ENCODE measurements around the gene LSR. TPM values are rescaled to one million over a fixed set of nuclear protein-coding genes. Genes with fewer than 3 reads are reported as not detected.
A peak's percentile ranks its signal among the peaks of the same experiment; 100 is the strongest.
"Not testable (repeated sequence)": the region's sequence is repeated elsewhere in the genome, so short reads cannot be mapped to it uniquely, and the experiment has no call there.

LSR gene
- total RNA-seq, 3 donors from 2014 or later (not counting 1 experiment from before 2014, with no cell fraction given), result 3.4 to 6.9 (median 6.7) TPM

- no peak overlapping the region for H3K4me3 Mint-ChIP-seq
These were observed 15.9 kb upstream of the LSR start for GRCh38 chr19:35232912-35233311.

GRCh38 chr19:35236638-35237400, 12.0 kb upstream of the LSR start:
- no peaks in the 10 kb centered on the region for H3K9me3 ChIP-seq (ENCODE audit: control insufficient read depth, insufficient read depth, low read length)
- 70% methylated on average over 4 of the region's 6 CpGs for WGBS (ENCODE audit: insufficient coverage)
- ATAC-seq, result peak in 1 of 3 donors; percentile 37
- no peak overlapping the region for H3K27ac ChIP-seq (ENCODE audit: low read length)
- intact Hi-C loops (cut with micrococcal nuclease), result no loop called here
- H3K4me1 Mint-ChIP-seq, result peaks cover 14 to 21% of the 10 kb centered on the region in 2 donors
- peaks cover 7 to 8% of the 10 kb centered on the region in 2 donors for H3K27me3 Mint-ChIP-seq (ENCODE audit: low read depth in 2 of 2)
- H3K27ac Mint-ChIP-seq, result no peak overlapping the region
- no peak overlapping the region for H3K4me3 Mint-ChIP-seq
- peaks cover 5 to 8% of the 10 kb centered on the region in 2 donors for H3K9me3 Mint-ChIP-seq
- peak; percentile 7 to 62 for DNase-seq
- H3K4me1 ChIP-seq (ENCODE audit: control insufficient read depth, insufficient read depth, low read length), result peaks cover 3% of the 10 kb centered on the region
- H3K36me3 Mint-ChIP-seq, result peaks cover 11% of the 10 kb centered on the region
- no peak for TF ChIP-seq CTCF (IDR thresholded peaks at IDR 0.05)
- no peaks in the 10 kb centered on the region for H3K36me3 ChIP-seq (ENCODE audit: control insufficient read depth, insufficient read depth, low read length)
- H3K27me3 ChIP-seq (ENCODE audit: control insufficient read depth, insufficient read depth, low read length), result no peaks in the 10 kb centered on the region
- H3K4me3 ChIP-seq (ENCODE audit: low read length), result no peak overlapping the region

More at GRCh38 chr19:35232912-35233311, 15.9 kb upstream of the LSR start:
- TF ChIP-seq CTCF (IDR thresholded peaks at IDR 0.05), result no peak
- H3K36me3 Mint-ChIP-seq, result no peaks in the 10 kb centered on the region
- H3K27me3 Mint-ChIP-seq (ENCODE audit: low read depth in 2 of 2), result peaks cover 0 to 3% of the 10 kb centered on the region in 2 donors
- H3K27ac ChIP-seq (ENCODE audit: low read length), result no peak overlapping the region
- DNase-seq, result no peak
- no peaks in the 10 kb centered on the region for H3K9me3 ChIP-seq (ENCODE audit: control insufficient read depth, insufficient read depth, low read length)
- no peak overlapping the region for H3K4me3 ChIP-seq (ENCODE audit: low read length)
- ATAC-seq, result no peak
- H3K4me1 Mint-ChIP-seq, result peaks cover 0 to 7% of the 10 kb centered on the region in 2 donors
- no peaks in the 10 kb centered on the region for H3K36me3 ChIP-seq (ENCODE audit: control insufficient read depth, insufficient read depth, low read length)
- intact Hi-C loops (cut with micrococcal nuclease), result no loop called here
- 87% methylated on average over 4 of the region's 5 CpGs for WGBS (ENCODE audit: insufficient coverage)
- H3K27me3 ChIP-seq (ENCODE audit: control insufficient read depth, insufficient read depth, low read length), result no peaks in the 10 kb centered on the region
- H3K27ac Mint-ChIP-seq, result no peak overlapping the region
- H3K4me1 ChIP-seq (ENCODE audit: control insufficient read depth, insufficient read depth, low read length), result no peaks in the 10 kb centered on the region
- no peaks in the 10 kb centered on the region for H3K9me3 Mint-ChIP-seq

GRCh38 chr19:35239597-35239996, 9.2 kb upstream of the LSR start:
- ATAC-seq; H3K4me1 ChIP-seq (ENCODE audit: control insufficient read depth, insufficient read depth, low read length); H3K36me3 ChIP-seq (ENCODE audit: control insufficient read depth, insufficient read depth, low read length); H3K9me3 Mint-ChIP-seq; intact Hi-C loops (cut with micrococcal nuclease); H3K27me3 ChIP-seq (ENCODE audit: control insufficient read depth, insufficient read depth, low read length); DNase-seq; H3K4me3 ChIP-seq (ENCODE audit: low read length); H3K9me3 ChIP-seq (ENCODE audit: control insufficient read depth, insufficient read depth, low read length): not testable (repeated sequence)
- H3K27ac Mint-ChIP-seq, result peak overlapping the region; percentile 87 to 91
- WGBS (ENCODE audit: insufficient coverage), result no CpG with 5 or more reads among the region's 1 CpG
- peaks cover 21% of the 10 kb centered on the region for H3K36me3 Mint-ChIP-seq
- peaks cover 14 to 21% of the 10 kb centered on the region in 2 donors for H3K4me1 Mint-ChIP-seq
- H3K27me3 Mint-ChIP-seq (ENCODE audit: low read depth in 2 of 2), result peaks cover 15 to 23% of the 10 kb centered on the region in 2 donors
- peak overlapping the region; percentile 67 for H3K4me3 Mint-ChIP-seq
- H3K27ac ChIP-seq (ENCODE audit: low read length), result peak overlapping the region; percentile 71

- no peaks in the 10 kb centered on the region for H3K27me3 ChIP-seq (ENCODE audit: control insufficient read depth, insufficient read depth, low read length)
- peak overlapping the region; percentile 87 to 91 for H3K27ac Mint-ChIP-seq
- H3K4me3 ChIP-seq (ENCODE audit: low read length), result no peak overlapping the region
- DNase-seq (peak in 1 of 2 donors; percentile 71), ATAC-seq (peak; percentile 68 to 82 (median 78))
- intact Hi-C loops (cut with micrococcal nuclease), result no loop called here
- peaks cover 21% of the 10 kb centered on the region for H3K36me3 Mint-ChIP-seq
- peaks cover 19 to 24% of the 10 kb centered on the region in 2 donors for H3K27me3 Mint-ChIP-seq (ENCODE audit: low read depth in 2 of 2)
- peak overlapping the region; percentile 71 for H3K27ac ChIP-seq (ENCODE audit: low read length)
- H3K36me3 ChIP-seq (ENCODE audit: control insufficient read depth, insufficient read depth, low read length), result no peaks in the 10 kb centered on the region
- H3K4me1 Mint-ChIP-seq, result peaks cover 14 to 21% of the 10 kb centered on the region in 2 donors
- peaks cover 3% of the 10 kb centered on the region for H3K4me1 ChIP-seq (ENCODE audit: control insufficient read depth, insufficient read depth, low read length)
- H3K9me3 ChIP-seq (ENCODE audit: control insufficient read depth, insufficient read depth, low read length), result no peaks in the 10 kb centered on the region
- H3K9me3 Mint-ChIP-seq, result peaks cover 5 to 9% of the 10 kb centered on the region in 2 donors
- H3K4me3 Mint-ChIP-seq, result peak overlapping the region; percentile 67
- WGBS (ENCODE audit: insufficient coverage), result no CpG with 5 or more reads among the region's 1 CpG
- TF ChIP-seq CTCF (IDR thresholded peaks at IDR 0.05), result no peak
These were observed 8.5 kb upstream of the LSR start for GRCh38 chr19:35240327-35240726.

Data from natural killer cell (primary cell).